ENCODE data around the gene PARVG. TPM values are rescaled to one million over a fixed set of nuclear protein-coding genes. Genes with fewer than 3 reads are reported as not detected.

The PARVG gene
- total RNA-seq, 1 donor from 2014 or later: 0.23 TPM

GRCh38 chr22:44147821-44148574 lies 32.7 kb upstream of the PARVG start:
- peaks cover 1% of the 10 kb centered on the region for H3K9me3 Mint-ChIP-seq (ENCODE audit: unreplicated experiment)
- Histone ChIP-seq H3K27ac (ENCODE audit: low read depth, low read length) (peak overlapping the region; percentile 43), H3K4me3 (ENCODE audit: insufficient read depth, low read depth, low read length) (no peak overlapping the region), H3K9me3 (ENCODE audit: insufficient read depth, low read depth, low read length) (no peaks in the 10 kb centered on the region), H2AFZ (ENCODE audit: low read depth, low read length) (no peak overlapping the region), H3K4me2 (ENCODE audit: low read length) (peak overlapping the region; percentile 58), H3K9ac (ENCODE audit: low read length) (peak overlapping the region; percentile 21), H3K27me3 (ENCODE audit: insufficient read depth, low read length) (no peaks in the 10 kb centered on the region), H3K36me3 (ENCODE audit: insufficient read depth, low read length) (no peaks in the 10 kb centered on the region), H4K20me1 (ENCODE audit: insufficient read depth, low read length) (peaks cover 6% of the 10 kb centered on the region), H3K4me1 (ENCODE audit: insufficient read depth, low read length) (peaks cover 26% of the 10 kb centered on the region), H3K79me2 (ENCODE audit: insufficient read depth, low read length) (no peaks in the 10 kb centered on the region)
- H3K4me1 Mint-ChIP-seq (ENCODE audit: low read depth, unreplicated experiment): peaks cover 17% of the 10 kb centered on the region
- DNase-seq (ENCODE audit: low read depth) (peak; percentile 82), FAIRE-seq (peak; percentile 20)
- TF ChIP-seq EZH2 (IDR thresholded peaks at IDR 0.05; ENCODE audit: insufficient read depth, low read length) (no peak), CTCF (IDR thresholded peaks at IDR 0.05; ENCODE audit: insufficient read depth, low read depth, low read length) (no peak)
- peaks cover 1% of the 10 kb centered on the region for H3K36me3 Mint-ChIP-seq (ENCODE audit: low read depth, unreplicated experiment)
- H3K27me3 Mint-ChIP-seq (ENCODE audit: low read depth, unreplicated experiment): peaks cover 23% of the 10 kb centered on the region
- no peak overlapping the region for H3K4me3 Mint-ChIP-seq (ENCODE audit: unreplicated experiment)
- H3K27ac Mint-ChIP-seq (ENCODE audit: unreplicated experiment): peak overlapping the region; percentile 45

- TF ChIP-seq CTCF (IDR thresholded peaks at IDR 0.05; ENCODE audit: insufficient read depth, low read depth, low read length) (no peak), EZH2 (IDR thresholded peaks at IDR 0.05; ENCODE audit: insufficient read depth, low read length) (no peak)
- H3K4me2 ChIP-seq (ENCODE audit: low read length): no peak overlapping the region
- H3K9ac ChIP-seq (ENCODE audit: low read length): no peak overlapping the region
- peaks cover 8% of the 10 kb centered on the region for H4K20me1 ChIP-seq (ENCODE audit: insufficient read depth, low read length)
- H3K27me3 ChIP-seq (ENCODE audit: insufficient read depth, low read length): no peaks in the 10 kb centered on the region
- no peaks in the 10 kb centered on the region for H3K79me2 ChIP-seq (ENCODE audit: insufficient read depth, low read length)
- Mint-ChIP-seq H3K4me1 (ENCODE audit: low read depth, unreplicated experiment) (peaks cover 17% of the 10 kb centered on the region), H3K27me3 (ENCODE audit: low read depth, unreplicated experiment) (peaks cover 3% of the 10 kb centered on the region), H3K27ac (ENCODE audit: unreplicated experiment) (no peak overlapping the region), H3K9me3 (ENCODE audit: unreplicated experiment) (peaks cover 1% of the 10 kb centered on the region), H3K4me3 (ENCODE audit: unreplicated experiment) (no peak overlapping the region), H3K36me3 (ENCODE audit: low read depth, unreplicated experiment) (no peaks in the 10 kb centered on the region)
- DNase-seq (ENCODE audit: low read depth): peak; percentile 82
- no peaks in the 10 kb centered on the region for H3K36me3 ChIP-seq (ENCODE audit: insufficient read depth, low read length)
- peaks cover 19% of the 10 kb centered on the region for H3K4me1 ChIP-seq (ENCODE audit: insufficient read depth, low read length)
- H3K27ac ChIP-seq (ENCODE audit: low read depth, low read length): no peak overlapping the region
- no peaks in the 10 kb centered on the region for H3K9me3 ChIP-seq (ENCODE audit: insufficient read depth, low read depth, low read length)
- no peak overlapping the region for H2AFZ ChIP-seq (ENCODE audit: low read depth, low read length)
- H3K4me3 ChIP-seq (ENCODE audit: insufficient read depth, low read depth, low read length): no peak overlapping the region
- peak; percentile 94 for FAIRE-seq
Observed at GRCh38 chr22:44151676-44152075, 29.0 kb upstream of the PARVG start.

GRCh38 chr22:44153710-44154109 lies 27.0 kb upstream of the PARVG start:
- DNase-seq (ENCODE audit: low read depth): no peak
- no peak for FAIRE-seq
- Histone ChIP-seq H3K4me3 (ENCODE audit: insufficient read depth, low read depth, low read length) (no peak overlapping the region), H4K20me1 (ENCODE audit: insufficient read depth, low read length) (peaks cover 8% of the 10 kb centered on the region), H3K4me2 (ENCODE audit: low read length) (no peak overlapping the region), H3K4me1 (ENCODE audit: insufficient read depth, low read length) (peaks cover 4% of the 10 kb centered on the region), H3K36me3 (ENCODE audit: insufficient read depth, low read length) (no peaks in the 10 kb centered on the region), H3K9ac (ENCODE audit: low read length) (no peak overlapping the region), H3K27ac (ENCODE audit: low read depth, low read length) (no peak overlapping the region), H3K79me2 (ENCODE audit: insufficient read depth, low read length) (no peaks in the 10 kb centered on the region), H3K9me3 (ENCODE audit: insufficient read depth, low read depth, low read length) (no peaks in the 10 kb centered on the region), H3K27me3 (ENCODE audit: insufficient read depth, low read length) (no peaks in the 10 kb centered on the region), H2AFZ (ENCODE audit: low read depth, low read length) (no peak overlapping the region)
- Mint-ChIP-seq H3K4me3 (ENCODE audit: unreplicated experiment) (no peak overlapping the region), H3K36me3 (ENCODE audit: low read depth, unreplicated experiment) (peaks cover 3% of the 10 kb centered on the region), H3K4me1 (ENCODE audit: low read depth, unreplicated experiment) (peaks cover 1% of the 10 kb centered on the region), H3K9me3 (ENCODE audit: unreplicated experiment) (peaks cover 2% of the 10 kb centered on the region), H3K27me3 (ENCODE audit: low read depth, unreplicated experiment) (peaks cover 2% of the 10 kb centered on the region), H3K27ac (ENCODE audit: unreplicated experiment) (no peak overlapping the region)
- TF ChIP-seq CTCF (IDR thresholded peaks at IDR 0.05; ENCODE audit: insufficient read depth, low read depth, low read length) (no peak), EZH2 (IDR thresholded peaks at IDR 0.05; ENCODE audit: insufficient read depth, low read length) (no peak)
